H1 (cell line): ENCODE results near the gene NINJ2. TPM values are rescaled to one million over a fixed set of nuclear protein-coding genes. Genes with fewer than 3 reads are reported as not detected.

Source experiments
- CTCF ChIA-PET: fragments of 300-600 bp; sonication (Branson Sonifier 250); formaldehyde crosslinking; loops from one replicate; lab custom pipeline; 2021; ENCODE audit not compliant: partially characterized antibody; lab: Charles Lee
- POLR2A ChIA-PET: fragments of 300-600 bp; sonication (Branson Sonifier 250); formaldehyde crosslinking; loops from one replicate; lab custom pipeline; 2021; ENCODE audit warnings: inconsistent platforms; ENCODE audit not compliant: partially characterized antibody; lab: Charles Lee
- DNase-seq, 2 experiments: peaks; one replicate each; pipeline versions ENCODE4 v3.0.0 to v3.0.0-alpha.2; 2010 to 2022; ENCODE audit warnings: low spot score in 2 of 2, low read depth in 1 of 2, mixed read lengths in 1 of 2
- FAIRE-seq: peaks from 2 replicates; lab custom pipeline; 2011; peaks lifted over from hg19 to GRCh38; lab: Jason Lieb, UNC
- H2AFZ ChIP-seq: 2 replicates; pipeline ENCODE4 v1.8.1; 2012; ENCODE audit warnings: low read length, inconsistent platforms
- H2AK5ac ChIP-seq: 2 replicates; pipeline ENCODE4 v1.6.1; 2013; ENCODE audit warnings: low read depth, low read length
- H2BK120ac ChIP-seq: replicated peaks from 2 replicates; pipeline ENCODE3; 2013; ENCODE audit warnings: low read depth, low read length, inconsistent platforms
- H2BK12ac ChIP-seq: 2 replicates; pipeline ENCODE4 v1.6.1; 2013; ENCODE audit warnings: low read depth, low read length
- H2BK15ac ChIP-seq: 2 replicates; pipeline ENCODE4 v1.6.1; 2013; ENCODE audit warnings: low read length
- H2BK20ac ChIP-seq: 2 replicates; pipeline ENCODE4 v1.6.1; 2013; ENCODE audit warnings: low read length
- H2BK5ac ChIP-seq: 2 replicates; pipeline ENCODE4 v1.6.1; 2013; ENCODE audit warnings: low read depth, low read length
- H3K14ac ChIP-seq: 2 replicates; pipeline ENCODE4 v1.6.1; 2013; ENCODE audit warnings: inconsistent platforms; ENCODE audit not compliant: insufficient read length
- H3K18ac ChIP-seq: 2 replicates; pipeline ENCODE4 v1.6.1; 2013; ENCODE audit warnings: low read length; ENCODE audit errors: extremely low read depth
- H3K23ac ChIP-seq: 2 replicates; pipeline ENCODE4 v1.6.1; 2013; ENCODE audit warnings: inconsistent platforms; ENCODE audit not compliant: insufficient read length
- H3K23me2 ChIP-seq: 2 replicates; pipeline ENCODE4 v1.6.1; 2013; ENCODE audit warnings: low read depth, low read length
- H3K27ac ChIP-seq: 2 replicates; pipeline ENCODE4 v1.6.1; 2011; ENCODE audit warnings: low read depth, low read length, inconsistent platforms
- H3K27me3 ChIP-seq, 4 experiments: replicated peaks in 1 of 4; 1 replicate in 1 of 4; 2 replicates in 3 of 4; pipeline versions ENCODE4 v1.6.1 to v1.8.1; 2011 to 2013; ENCODE audit warnings: low read length in 3 of 4, mild to moderate bottlenecking in 3 of 4, inconsistent platforms in 2 of 4, mixed read lengths in 2 of 4, moderate library complexity in 1 of 4; ENCODE audit not compliant: control insufficient read depth in 3 of 4, insufficient read depth in 3 of 4; ENCODE audit errors: extremely low read depth in 1 of 4
- H3K36me3 ChIP-seq, 4 experiments: 2 replicates each; pipeline versions ENCODE4 v1.6.1 to v1.8.1; 2011 to 2013; ENCODE audit warnings: mild to moderate bottlenecking in 4 of 4, low read length in 3 of 4, moderate library complexity in 2 of 4, control low read depth in 1 of 4, inconsistent platforms in 1 of 4; ENCODE audit not compliant: insufficient read depth in 4 of 4, control insufficient read depth in 2 of 4
- H3K4ac ChIP-seq: replicated peaks from 2 replicates; pipeline ENCODE3; 2013; ENCODE audit warnings: low read length, low read depth, mixed read lengths, inconsistent platforms; ENCODE audit not compliant: insufficient read length
- H3K4me1 ChIP-seq, 4 experiments: replicated peaks in 1 of 4; 1 replicate in 1 of 4; 2 replicates in 3 of 4; pipeline versions ENCODE4 v1.6.1 to v1.8.1; 2011 to 2013; ENCODE audit warnings: low read length in 3 of 4, inconsistent platforms in 2 of 4, mixed read lengths in 1 of 4; ENCODE audit not compliant: insufficient read depth in 4 of 4, control insufficient read depth in 3 of 4
- H3K4me2 ChIP-seq, 2 experiments: 2 replicates each; pipeline versions ENCODE4 v1.6.1 to v1.8.1; 2011 to 2013; ENCODE audit warnings: low read depth in 2 of 2, low read length in 2 of 2, control low read depth in 1 of 2, inconsistent platforms in 1 of 2, mild to moderate bottlenecking in 1 of 2; ENCODE audit not compliant: insufficient read depth in 1 of 2
- H3K4me3 ChIP-seq, 4 experiments: fragments of 200-600, 300-600 bp in 1 of 4; sonication (generic), shearing (Covaris generic), sonication (Bioruptor Twin) in 1 of 4; 2 replicates each; pipeline versions ENCODE4 v1.5.1 to v1.8.1; 2011 to 2016; ENCODE audit warnings: low read length in 4 of 4, low read depth in 3 of 4, control low read depth in 2 of 4, inconsistent platforms in 2 of 4, mild to moderate bottlenecking in 2 of 4, mixed read lengths in 1 of 4, moderate library complexity in 1 of 4; ENCODE audit not compliant: insufficient read depth in 2 of 4; ENCODE audit errors: extremely low read depth in 1 of 4
- H3K56ac ChIP-seq: replicated peaks from 2 replicates; pipeline ENCODE3; 2013; ENCODE audit warnings: low read depth, mild to moderate bottlenecking, mixed read lengths, low read length, inconsistent platforms; ENCODE audit not compliant: insufficient read length
- H3K79me1 ChIP-seq: 2 replicates; pipeline ENCODE4 v1.6.1; 2013; ENCODE audit warnings: low read depth, low read length, control low read depth
- H3K79me2 ChIP-seq, 2 experiments: 2 replicates each; pipeline versions ENCODE4 v1.6.1 to v1.8.1; 2012 to 2013; ENCODE audit warnings: low read length in 2 of 2, mild to moderate bottlenecking in 2 of 2, inconsistent platforms in 1 of 2; ENCODE audit not compliant: insufficient read depth in 2 of 2, control insufficient read depth in 1 of 2
- H3K9ac ChIP-seq, 4 experiments: replicated peaks in 1 of 4; 1 replicate in 1 of 4; 2 replicates in 3 of 4; pipeline versions ENCODE4 v1.6.1 to v1.8.1; 2011 to 2013; ENCODE audit warnings: low read depth in 3 of 4, low read length in 3 of 4, control low read depth in 2 of 4, mild to moderate bottlenecking in 2 of 4, moderate library complexity in 2 of 4, inconsistent platforms in 1 of 4; ENCODE audit errors: extremely low read depth in 1 of 4
- H3K9me3 ChIP-seq, 2 experiments: 2 replicates each; pipeline versions ENCODE4 v1.6.1 to v1.8.1; 2012 to 2013; ENCODE audit warnings: mild to moderate bottlenecking in 2 of 2, moderate library complexity in 2 of 2, control low read depth in 1 of 2, inconsistent platforms in 1 of 2, low read depth in 1 of 2, low read length in 1 of 2, mixed read lengths in 1 of 2; ENCODE audit not compliant: insufficient read depth in 2 of 2
- H4K20me1 ChIP-seq, 2 experiments: replicated peaks in 1 of 2; 2 replicates each; pipeline versions ENCODE3 to v1.8.1; 2011 to 2013; ENCODE audit warnings: inconsistent platforms in 2 of 2, low read length in 2 of 2, mild to moderate bottlenecking in 1 of 2; ENCODE audit not compliant: insufficient read depth in 2 of 2, control insufficient read depth in 1 of 2
- H4K5ac ChIP-seq: 2 replicates; pipeline ENCODE4 v1.6.1; 2013; ENCODE audit warnings: low read length, low read depth, mixed read lengths, inconsistent platforms; ENCODE audit not compliant: insufficient read length
- H4K8ac ChIP-seq: 2 replicates; pipeline ENCODE4 v1.8.0; 2013; ENCODE audit warnings: mild to moderate bottlenecking, moderate library complexity, low read length, inconsistent platforms; ENCODE audit not compliant: insufficient read depth; ENCODE audit errors: extremely low read depth
- H4K91ac ChIP-seq: replicated peaks from 2 replicates; pipeline ENCODE3; 2013; ENCODE audit warnings: low read length, mixed read lengths, inconsistent platforms; ENCODE audit not compliant: insufficient read length
- CTBP2 ChIP-seq: IDR thresholded peaks from 2 replicates; pipeline ENCODE4 v1.7.0; 2011; ENCODE audit warnings: borderline replicate concordance, mild to moderate bottlenecking, moderate library complexity, mixed read lengths, low read length; ENCODE audit not compliant: insufficient read depth, insufficient read length
- EP300 ChIP-seq, 2 experiments: IDR thresholded peaks; 1 replicate in 1 of 2; 2 replicates in 1 of 2; pipeline ENCODE4 v1.6.1; 2011 to 2012; ENCODE audit warnings: low read depth in 2 of 2, low read length in 2 of 2, mild to moderate bottlenecking in 2 of 2, borderline replicate concordance in 1 of 2, inconsistent platforms in 1 of 2, moderate library complexity in 1 of 2
- EZH2 ChIP-seq: fragments of 200-600 bp; sonication (generic); IDR thresholded peaks from 2 replicates; pipeline ENCODE4 v1.7.1; 2012; ENCODE audit warnings: low read depth, mild to moderate bottlenecking, moderate library complexity, low read length, inconsistent platforms; ENCODE audit not compliant: severe bottlenecking
- HDAC6 ChIP-seq: IDR thresholded peaks from one replicate; pipeline ENCODE4 v1.7.1; 2012; ENCODE audit warnings: low read depth, mild to moderate bottlenecking, inconsistent platforms, low read length, moderate library complexity
- JUN ChIP-seq: IDR thresholded peaks from 2 replicates; pipeline ENCODE4 v1.6.1; 2011; ENCODE audit warnings: low read depth, mild to moderate bottlenecking, improper control_type of control experiment, low read length
- JUND ChIP-seq: IDR thresholded peaks from 2 replicates; pipeline ENCODE4 v1.6.1; 2011; ENCODE audit warnings: mild to moderate bottlenecking, improper control_type of control experiment, low read length
- PHF8 ChIP-seq: fragments of 200-600 bp; sonication (generic); conservative IDR thresholded peaks from 2 replicates; pipeline ENCODE4 v1.7.1; 2012; ENCODE audit warnings: low read depth, mild to moderate bottlenecking, inconsistent platforms, low read length, moderate library complexity
- POLR2AphosphoS5 ChIP-seq: IDR thresholded peaks from 2 replicates; pipeline ENCODE4 v1.6.1; 2011; ENCODE audit warnings: low read depth, low read length
- POU5F1 ChIP-seq: IDR thresholded peaks from 2 replicates; pipeline ENCODE4 v1.6.1; 2011; ENCODE audit warnings: low read depth, mild to moderate bottlenecking, low read length, moderate library complexity
- RBBP5 ChIP-seq: IDR thresholded peaks from 2 replicates; pipeline ENCODE4 v1.7.1; 2012; ENCODE audit warnings: low read depth, mild to moderate bottlenecking, inconsistent platforms, low read length, moderate library complexity, borderline replicate concordance
- SIN3A ChIP-seq, 2 experiments: IDR thresholded peaks in 1 of 2; conservative IDR thresholded peaks in 1 of 2; 2 replicates each; pipeline ENCODE4 v1.6.1; 2011 to 2012; ENCODE audit warnings: low read length in 2 of 2, improper control_type of control experiment in 1 of 2, low read depth in 1 of 2, mild to moderate bottlenecking in 1 of 2
- TBP ChIP-seq: IDR thresholded peaks from 2 replicates; pipeline ENCODE4 v1.6.1; 2011; ENCODE audit warnings: low read depth, low read length, improper control_type of control experiment
- TCF12 ChIP-seq: IDR thresholded peaks from 2 replicates; pipeline ENCODE4 v1.6.1; 2011; ENCODE audit warnings: low read depth, mild to moderate bottlenecking, low read length
- WGBS, 2 experiments: shearing (Covaris generic) in 1 of 2; methylation state at CpG; one replicate each; pipeline versions ENCODE4 v1.1.6 to v1.1.7; 2013 to 2015; ENCODE audit warnings: low lambda C conversion rate in 2 of 2, mixed read lengths in 2 of 2, inconsistent platforms in 1 of 2, low coverage in 1 of 2, missing lambda C conversion rate in 1 of 2; ENCODE audit not compliant: insufficient replicate concordance in 2 of 2, insufficient coverage in 1 of 2, insufficient read length in 1 of 2; ENCODE audit errors: extremely low coverage in 1 of 2, missing lambda C conversion rate in 1 of 2; 5-methylcytosine and 5-hydroxymethylcytosine counted together
- polyA plus RNA-seq, 7 experiments: library from polyadenylated mRNA; depleted of rRNA in 3 of 7; stranded (reverse) in 5 of 7; unstranded in 2 of 7; fragments of >200 nt in 5 of 7; fragments of 200-250 nt in 2 of 7; gene quantifications; 1 replicate in 5 of 7; 2 replicates in 1 of 7; 4 replicates in 1 of 7; pipeline versions ENCODE4 v1.2.1 to v1.2.3, GENCODE V29; 2011 to 2013; ENCODE audit warnings: missing spikeins in 2 of 7, mixed read lengths in 2 of 7
- total RNA-seq: library from RNA; stranded (reverse); fragmentation: NEBNext Ultra II Directional; extraction: Animal tissue kit (Norgen Biotek cat#: 25700); gene quantifications from 2 replicates; pipeline ENCODE4 v1.2.1, GENCODE V29; 2021
- TF ChIP-seq, protein P1 (sequence below): IDR thresholded peaks from 2 replicates; pipeline ENCODE4 v1.6.1; 2012; ENCODE audit warnings: inconsistent platforms

Gene NINJ2
- total and polyA plus RNA-seq, 2 of the 8 experiments (the other 6 are each of a cell fraction or from before 2014, with no cell fraction given): 1.4 TPM; not detected in 1

GRCh38 chr12:669576-669945 is 6.3 kb upstream of the NINJ2 start:
- WGBS, 2 experiments: 85% methylated on average over 8 of the region's 8 CpGs; no CpG with 5 or more reads in 1 of the 2 experiments
- no peak overlapping the region for H2AFZ ChIP-seq
- peaks cover 3% of the 10 kb centered on the region; the same call in 1 of the 2 replicates for H3K23me2 ChIP-seq
- no peak for TF ChIP-seq RBBP5
- no peak for TF ChIP-seq HDAC6
- TF ChIP-seq TBP: no peak
- no peak for TF ChIP-seq EZH2
- no peak for TF ChIP-seq POU5F1
- no peak for TF ChIP-seq SIN3A (conservative IDR thresholded peaks at IDR 0.05 in 1 of 2, IDR thresholded peaks at IDR 0.05 in 1 of 2; ENCODE audit: low read depth in 1 of 2, low read length in 2 of 2)
- no peak for TF ChIP-seq CTBP2
- TF ChIP-seq, protein P1, sequence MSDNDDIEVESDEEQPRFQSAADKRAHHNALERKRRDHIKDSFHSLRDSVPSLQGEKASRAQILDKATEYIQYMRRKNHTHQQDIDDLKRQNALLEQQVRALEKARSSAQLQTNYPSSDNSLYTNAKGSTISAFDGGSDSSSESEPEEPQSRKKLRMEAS: no peak
- TF ChIP-seq TCF12: no peak
- TF ChIP-seq PHF8: no peak
- TF ChIP-seq JUN: no peak
- no peak for TF ChIP-seq POLR2AphosphoS5
- TF ChIP-seq EP300 (IDR thresholded peaks at IDR 0.05; ENCODE audit: borderline replicate concordance in 1 of 2, low read depth in 2 of 2, low read length in 2 of 2): no peak
- TF ChIP-seq JUND: no peak

More at GRCh38 chr12:669576-669945, 6.3 kb upstream of the NINJ2 start:
- peaks cover 0 to 7% (median 4%) of the 10 kb centered on the region in 4 experiments; a peak in 3 of 7 replicates for H3K4me1 ChIP-seq
- H3K4ac ChIP-seq: no peak overlapping the region
- no peak overlapping the region for H2BK12ac ChIP-seq
- no peak overlapping the region for H3K9ac ChIP-seq
- no peak overlapping the region for H2BK120ac ChIP-seq
- H2BK20ac ChIP-seq: no peak overlapping the region
- no peaks in the 10 kb centered on the region for H3K27me3 ChIP-seq
- ChIA-PET POLR2A (no interaction called here), CTCF (interaction anchor here (1.0 to 1.8 kb wide), 4 partner anchors 7 to 100 kb away, joined by 3 to 5 read pairs (median 4); no protein-coding TSS in a partner anchor)
- no peak overlapping the region for H2BK5ac ChIP-seq
- H4K8ac ChIP-seq: no peak overlapping the region
- no peak overlapping the region for H3K56ac ChIP-seq
- no peak overlapping the region for H4K91ac ChIP-seq
- no peak overlapping the region for H3K27ac ChIP-seq
- H3K79me1 ChIP-seq: no peaks in the 10 kb centered on the region
- H3K18ac ChIP-seq: no peak overlapping the region
- no peak overlapping the region for H4K5ac ChIP-seq
- no peak overlapping the region for H3K4me2 ChIP-seq
- H3K4me3 ChIP-seq: no peak overlapping the region
- H3K9me3 ChIP-seq: no peaks in the 10 kb centered on the region
- no peak for DNase-seq
- no peaks in the 10 kb centered on the region for H3K36me3 ChIP-seq
- H4K20me1 ChIP-seq: no peaks in the 10 kb centered on the region
- no peaks in the 10 kb centered on the region for H3K79me2 ChIP-seq
- no peak overlapping the region for H2BK15ac ChIP-seq
- H3K23ac ChIP-seq: no peak overlapping the region
- FAIRE-seq: no peak
- no peak overlapping the region for H3K14ac ChIP-seq
- H2AK5ac ChIP-seq: no peak overlapping the region
